Astrocyte (in vitro differentiated cells and primary cell): ENCODE data around the gene GAB2. TPM values are rescaled to one million over a fixed set of nuclear protein-coding genes. Genes with fewer than 3 reads are reported as not detected.

Experiments
- DNase-seq: peaks from one replicate; pipeline ENCODE4 v3.0.0-alpha.2; 2010; ENCODE audit warnings: low read depth
- FAIRE-seq: peaks from 2 replicates; lab custom pipeline; 2011; peaks lifted over from hg19 to GRCh38; lab: Jason Lieb, UNC
- H2AFZ ChIP-seq: 2 replicates; pipeline ENCODE4 v1.6.0; 2012; ENCODE audit warnings: low read depth, low read length, inconsistent platforms
- H3K27ac ChIP-seq: 2 replicates; pipeline ENCODE4 v1.5.1; 2011; ENCODE audit warnings: low read depth, low read length, inconsistent platforms
- H3K27me3 ChIP-seq: 2 replicates; pipeline ENCODE4 v1.6.0; 2011; ENCODE audit warnings: low read length, inconsistent platforms; ENCODE audit not compliant: insufficient read depth
- H3K36me3 ChIP-seq: 2 replicates; pipeline ENCODE4 v1.5.1; 2011; ENCODE audit warnings: low read length, inconsistent platforms; ENCODE audit not compliant: insufficient read depth
- H3K4me1 ChIP-seq: 2 replicates; pipeline ENCODE4 v1.5.1; 2011; ENCODE audit warnings: low read length, inconsistent platforms; ENCODE audit not compliant: insufficient read depth
- H3K4me2 ChIP-seq: 2 replicates; pipeline ENCODE4 v1.6.0; 2012; ENCODE audit warnings: low read length, inconsistent platforms
- H3K4me3 ChIP-seq: 2 replicates; pipeline ENCODE4 v1.5.1; 2011; ENCODE audit warnings: low read depth, mild to moderate bottlenecking, low read length, inconsistent platforms; ENCODE audit not compliant: insufficient read depth
- H3K79me2 ChIP-seq: 2 replicates; pipeline ENCODE4 v1.6.0; 2012; ENCODE audit warnings: mild to moderate bottlenecking, low read length, inconsistent platforms; ENCODE audit not compliant: insufficient read depth
- H3K9ac ChIP-seq: 2 replicates; pipeline ENCODE4 v1.6.0; 2012; ENCODE audit warnings: mild to moderate bottlenecking, low read length, inconsistent platforms
- H3K9me3 ChIP-seq: 2 replicates; pipeline ENCODE4 v1.5.1; 2012; ENCODE audit warnings: low read depth, mild to moderate bottlenecking, low read length, inconsistent platforms; ENCODE audit not compliant: insufficient read depth
- H4K20me1 ChIP-seq: 2 replicates; pipeline ENCODE4 v1.6.0; 2012; ENCODE audit warnings: low read length, inconsistent platforms; ENCODE audit not compliant: insufficient read depth
- H3K27ac Mint-ChIP-seq: one replicate; pipeline ENCODE4 v1.8.0; 2021; ENCODE audit warnings: mild to moderate bottlenecking, mixed read lengths; ENCODE audit not compliant: unreplicated experiment
- H3K27me3 Mint-ChIP-seq: one replicate; pipeline ENCODE4 v1.8.0; 2021; ENCODE audit warnings: low read depth, mixed read lengths; ENCODE audit not compliant: unreplicated experiment
- H3K36me3 Mint-ChIP-seq: one replicate; pipeline ENCODE4 v1.8.0; 2021; ENCODE audit warnings: low read depth, mixed read lengths; ENCODE audit not compliant: unreplicated experiment
- H3K4me1 Mint-ChIP-seq: one replicate; pipeline ENCODE4 v1.8.0; 2021; ENCODE audit warnings: low read depth, mixed read lengths; ENCODE audit not compliant: unreplicated experiment
- H3K4me3 Mint-ChIP-seq: one replicate; pipeline ENCODE4 v1.8.0; 2021; ENCODE audit warnings: mild to moderate bottlenecking, moderate library complexity, mixed read lengths; ENCODE audit not compliant: unreplicated experiment
- H3K9me3 Mint-ChIP-seq: one replicate; pipeline ENCODE4 v1.8.0; 2021; ENCODE audit warnings: mild to moderate bottlenecking, mixed read lengths; ENCODE audit not compliant: unreplicated experiment
- EZH2 ChIP-seq: IDR thresholded peaks from 2 replicates; pipeline ENCODE4 v1.6.1; 2012; ENCODE audit warnings: mild to moderate bottlenecking, low read length, inconsistent platforms; ENCODE audit not compliant: insufficient read depth
- total RNA-seq: library from RNA; stranded (reverse); gene quantifications from 2 replicates; pipeline ENCODE4 v1.2.1, GENCODE V29; 2021
- TF ChIP-seq, protein P1 (sequence below): IDR thresholded peaks from 2 replicates; pipeline ENCODE4 v1.5.1; 2011; ENCODE audit warnings: low read depth, mild to moderate bottlenecking, inconsistent platforms, low read length, moderate library complexity; ENCODE audit not compliant: insufficient read depth

GAB2 gene
- total RNA-seq, 1 donor from 2014 or later = 18.2 TPM

DNA sequence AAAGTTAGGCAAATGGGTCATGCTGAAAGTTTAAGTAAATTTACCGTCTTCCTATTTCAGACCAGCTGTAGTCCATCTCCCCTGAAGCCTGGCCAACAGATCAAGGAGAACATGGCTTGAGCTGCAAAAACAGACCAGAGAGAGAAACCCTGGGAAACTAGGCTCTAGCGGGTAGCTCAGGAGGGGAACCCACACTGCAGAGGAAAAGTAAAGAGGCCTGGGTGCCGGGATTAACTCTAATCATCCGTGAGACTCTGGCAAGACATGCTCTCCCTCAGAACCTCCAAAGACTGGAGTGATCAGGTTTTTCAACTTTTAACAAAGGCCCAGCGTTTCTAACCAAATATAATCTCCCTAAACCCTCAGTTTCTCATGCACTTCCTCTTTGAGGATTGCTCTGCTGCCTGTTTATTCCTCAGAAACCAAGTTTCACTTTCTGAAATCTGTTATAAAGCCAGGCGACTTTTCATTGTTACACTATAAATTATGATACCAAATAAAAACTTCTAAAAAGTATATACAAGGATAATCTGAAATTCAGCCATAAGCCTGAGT lies 67.5 kb downstream of the GAB2 start:
- Mint-ChIP-seq H3K4me1 (peaks cover 16% of the 10 kb centered on the region), H3K4me3 (peak overlapping the region; percentile 40), H3K36me3 (no peaks in the 10 kb centered on the region), H3K9me3 (no peaks in the 10 kb centered on the region), H3K27ac (peak overlapping the region; percentile 79), H3K27me3 (no peaks in the 10 kb centered on the region)
- no peak for FAIRE-seq
- Histone ChIP-seq H2AFZ (peak overlapping the region; percentile 58), H3K27ac (peak overlapping the region; percentile 17), H3K4me1 (peaks cover 10% of the 10 kb centered on the region), H3K79me2 (no peaks in the 10 kb centered on the region), H3K9me3 (no peaks in the 10 kb centered on the region), H3K36me3 (no peaks in the 10 kb centered on the region), H3K4me3 (peak overlapping the region; percentile 12), H4K20me1 (no peaks in the 10 kb centered on the region), H3K27me3 (no peaks in the 10 kb centered on the region), H3K9ac (peak overlapping the region; percentile 35), H3K4me2 (peak overlapping the region; percentile 69)
- DNase-seq = no peak
- TF ChIP-seq, protein P1, sequence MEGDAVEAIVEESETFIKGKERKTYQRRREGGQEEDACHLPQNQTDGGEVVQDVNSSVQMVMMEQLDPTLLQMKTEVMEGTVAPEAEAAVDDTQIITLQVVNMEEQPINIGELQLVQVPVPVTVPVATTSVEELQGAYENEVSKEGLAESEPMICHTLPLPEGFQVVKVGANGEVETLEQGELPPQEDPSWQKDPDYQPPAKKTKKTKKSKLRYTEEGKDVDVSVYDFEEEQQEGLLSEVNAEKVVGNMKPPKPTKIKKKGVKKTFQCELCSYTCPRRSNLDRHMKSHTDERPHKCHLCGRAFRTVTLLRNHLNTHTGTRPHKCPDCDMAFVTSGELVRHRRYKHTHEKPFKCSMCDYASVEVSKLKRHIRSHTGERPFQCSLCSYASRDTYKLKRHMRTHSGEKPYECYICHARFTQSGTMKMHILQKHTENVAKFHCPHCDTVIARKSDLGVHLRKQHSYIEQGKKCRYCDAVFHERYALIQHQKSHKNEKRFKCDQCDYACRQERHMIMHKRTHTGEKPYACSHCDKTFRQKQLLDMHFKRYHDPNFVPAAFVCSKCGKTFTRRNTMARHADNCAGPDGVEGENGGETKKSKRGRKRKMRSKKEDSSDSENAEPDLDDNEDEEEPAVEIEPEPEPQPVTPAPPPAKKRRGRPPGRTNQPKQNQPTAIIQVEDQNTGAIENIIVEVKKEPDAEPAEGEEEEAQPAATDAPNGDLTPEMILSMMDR = no peak
- TF ChIP-seq EZH2 = no peak

DNA sequence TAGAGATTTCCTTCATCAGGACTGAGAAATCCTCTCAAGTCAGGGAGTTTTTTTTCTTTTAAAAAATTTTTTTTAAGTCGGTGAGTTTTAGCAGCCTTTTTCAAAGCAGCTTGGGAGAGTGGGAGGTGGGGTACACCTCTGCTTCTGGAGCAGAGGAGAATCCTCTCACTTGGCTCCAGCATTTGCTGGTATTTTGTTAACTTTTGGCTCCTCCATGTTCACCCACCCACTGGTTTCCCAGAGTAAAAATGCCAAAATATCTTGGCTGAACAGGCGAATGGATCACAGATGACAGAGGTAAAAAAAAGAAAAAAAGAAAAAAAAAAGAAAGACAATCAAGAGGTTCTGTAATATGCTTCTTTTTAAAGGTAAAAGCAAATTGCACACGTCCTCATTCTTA lies 68.0 kb downstream of the GAB2 start:
- H3K27me3 ChIP-seq = no peaks in the 10 kb centered on the region
- Mint-ChIP-seq H3K4me1 (peaks cover 13% of the 10 kb centered on the region), H3K9me3 (no peaks in the 10 kb centered on the region), H3K27ac (no peak overlapping the region), H3K27me3 (no peaks in the 10 kb centered on the region), H3K4me3 (no peak overlapping the region), H3K36me3 (no peaks in the 10 kb centered on the region)
- H3K4me3 ChIP-seq = no peak overlapping the region
- peaks cover 10% of the 10 kb centered on the region for H3K4me1 ChIP-seq
- no peaks in the 10 kb centered on the region for H3K36me3 ChIP-seq
- TF ChIP-seq, protein P1 = no peak
- no peak for TF ChIP-seq EZH2
- H4K20me1 ChIP-seq = no peaks in the 10 kb centered on the region
- DNase-seq (peak; percentile 33), FAIRE-seq (no peak)
- no peaks in the 10 kb centered on the region for H3K9me3 ChIP-seq
- H3K79me2 ChIP-seq = no peaks in the 10 kb centered on the region
- peak overlapping the region; percentile 58 for H2AFZ ChIP-seq
- peak overlapping the region; percentile 35 for H3K9ac ChIP-seq
- no peak overlapping the region for H3K27ac ChIP-seq
- H3K4me2 ChIP-seq = peak overlapping the region; percentile 69

DNA sequence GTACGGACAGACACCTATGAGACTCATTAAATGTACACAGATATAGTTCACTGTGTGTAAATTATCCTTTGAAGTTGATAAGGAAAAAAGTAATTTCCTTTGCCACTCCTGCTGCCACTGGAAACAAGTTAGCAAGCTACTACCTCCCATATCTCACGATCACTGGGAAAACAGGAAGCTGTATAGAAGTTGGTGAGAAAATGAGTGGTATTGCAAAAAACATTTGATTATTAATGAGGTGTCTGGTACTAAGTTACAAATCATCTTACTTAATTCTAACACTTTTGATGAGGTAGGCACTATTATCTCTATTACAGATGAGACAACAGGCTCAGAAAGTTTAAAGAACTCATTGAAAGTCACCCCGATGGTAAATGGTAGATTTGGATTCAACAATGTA lies 68.5 kb downstream of the GAB2 start:
- Mint-ChIP-seq H3K4me3 (no peak overlapping the region), H3K4me1 (peaks cover 10% of the 10 kb centered on the region)

More for the DNA sequence above, 68.5 kb downstream of the GAB2 start:
- Histone ChIP-seq H3K4me2 (no peak overlapping the region), H2AFZ (no peak overlapping the region), H3K9ac (no peak overlapping the region), H3K36me3 (no peaks in the 10 kb centered on the region), H3K79me2 (no peaks in the 10 kb centered on the region), H3K4me1 (peaks cover 10% of the 10 kb centered on the region), H3K27ac (no peak overlapping the region), H3K9me3 (no peaks in the 10 kb centered on the region), H4K20me1 (no peaks in the 10 kb centered on the region), H3K4me3 (no peak overlapping the region), H3K27me3 (no peaks in the 10 kb centered on the region)
- FAIRE-seq = no peak
- H3K9me3 Mint-ChIP-seq = no peaks in the 10 kb centered on the region
- no peak for DNase-seq
- H3K27me3 Mint-ChIP-seq = no peaks in the 10 kb centered on the region
- no peak overlapping the region for H3K27ac Mint-ChIP-seq
- no peak for TF ChIP-seq EZH2
- TF ChIP-seq, protein P1 = no peak
- H3K36me3 Mint-ChIP-seq = no peaks in the 10 kb centered on the region
